GM13976 (cell line): ENCODE results near the gene NID2.

Experiments
- DNase-seq: peaks from one replicate; pipeline ENCODE4 v3.0.0; 2012; ENCODE audit warnings: low spot score
- in situ Hi-C: fragments of 300-500 bp; cut with MboI; formaldehyde crosslinking; loops from one replicate; pipeline ENCODE4 v1.12.0; 2022; ENCODE audit warnings: low sequenced_read_pairs, mixed read lengths, inconsistent platforms; ENCODE audit not compliant: unreplicated experiment
- TF ChIP-seq, protein P1 (sequence below): IDR thresholded peaks from 2 replicates; pipeline ENCODE4 v1.5.1; 2012; ENCODE audit warnings: borderline replicate concordance, mild to moderate bottlenecking; ENCODE audit not compliant: insufficient read depth; ENCODE audit errors: extremely low read depth, missing control alignments, control extremely low read depth

Gene NID2

DNA sequence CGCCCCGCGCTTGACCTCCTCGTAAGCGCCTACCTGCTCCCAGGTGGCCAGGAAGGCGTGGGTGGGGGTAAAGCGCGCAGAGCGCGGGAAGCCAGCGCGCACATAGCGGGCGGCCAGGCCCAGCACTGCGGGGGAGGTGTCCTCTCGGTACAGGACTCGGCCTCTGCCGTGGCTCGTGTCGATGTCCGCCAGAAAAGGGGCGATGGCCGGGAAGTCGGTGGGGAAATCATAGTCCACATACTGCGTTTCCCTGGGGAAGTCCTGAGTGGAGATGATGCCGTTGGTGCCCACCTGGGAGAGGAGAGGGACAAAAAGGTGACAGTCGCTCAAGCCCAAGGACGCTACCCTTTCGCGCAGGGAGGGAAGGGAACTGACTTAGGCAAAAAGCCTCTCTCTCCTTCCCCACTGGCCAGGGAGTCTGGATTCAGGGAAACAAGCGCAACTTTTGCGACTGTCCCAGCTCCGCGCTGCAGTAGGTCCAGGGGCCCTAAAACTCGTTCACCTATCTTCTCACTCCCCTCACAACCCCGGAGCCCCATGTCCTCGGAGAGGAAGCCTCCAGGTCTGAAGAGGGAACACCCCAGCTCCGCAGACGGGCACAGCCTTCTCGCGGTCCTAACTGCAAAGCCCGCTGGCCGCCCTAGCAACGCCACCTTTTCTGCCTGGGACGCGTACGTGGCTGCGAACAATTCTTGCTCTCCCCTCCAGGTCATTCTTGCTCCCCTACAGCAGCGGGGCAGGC lies 815 bp downstream of the NID2 start:
- DNase-seq = peak; percentile 49
- in situ Hi-C loops = no loop called here
- TF ChIP-seq, protein P1, sequence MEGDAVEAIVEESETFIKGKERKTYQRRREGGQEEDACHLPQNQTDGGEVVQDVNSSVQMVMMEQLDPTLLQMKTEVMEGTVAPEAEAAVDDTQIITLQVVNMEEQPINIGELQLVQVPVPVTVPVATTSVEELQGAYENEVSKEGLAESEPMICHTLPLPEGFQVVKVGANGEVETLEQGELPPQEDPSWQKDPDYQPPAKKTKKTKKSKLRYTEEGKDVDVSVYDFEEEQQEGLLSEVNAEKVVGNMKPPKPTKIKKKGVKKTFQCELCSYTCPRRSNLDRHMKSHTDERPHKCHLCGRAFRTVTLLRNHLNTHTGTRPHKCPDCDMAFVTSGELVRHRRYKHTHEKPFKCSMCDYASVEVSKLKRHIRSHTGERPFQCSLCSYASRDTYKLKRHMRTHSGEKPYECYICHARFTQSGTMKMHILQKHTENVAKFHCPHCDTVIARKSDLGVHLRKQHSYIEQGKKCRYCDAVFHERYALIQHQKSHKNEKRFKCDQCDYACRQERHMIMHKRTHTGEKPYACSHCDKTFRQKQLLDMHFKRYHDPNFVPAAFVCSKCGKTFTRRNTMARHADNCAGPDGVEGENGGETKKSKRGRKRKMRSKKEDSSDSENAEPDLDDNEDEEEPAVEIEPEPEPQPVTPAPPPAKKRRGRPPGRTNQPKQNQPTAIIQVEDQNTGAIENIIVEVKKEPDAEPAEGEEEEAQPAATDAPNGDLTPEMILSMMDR = no peak

DNA sequence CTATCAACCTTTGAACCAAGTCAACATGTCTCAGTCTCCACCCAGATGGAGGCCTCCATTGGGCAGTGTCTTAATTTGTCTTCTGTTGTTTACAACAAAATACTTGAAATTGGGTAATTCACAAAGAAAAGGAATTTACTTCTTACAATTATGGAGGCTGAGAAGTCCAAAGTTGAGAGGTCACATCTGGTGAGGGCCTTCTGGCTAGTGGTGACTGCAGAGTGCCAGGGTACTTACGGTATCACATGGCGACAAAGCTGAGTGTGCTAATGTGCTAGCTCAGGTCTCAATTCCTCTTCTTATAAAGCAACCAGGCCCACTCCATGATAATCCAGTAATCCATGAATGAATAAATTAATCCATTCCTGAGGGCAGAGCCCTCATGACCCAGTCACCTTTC lies 4.7 kb downstream of the NID2 start:
- no peak for DNase-seq
- in situ Hi-C loops = no loop called here
- TF ChIP-seq, protein P1 = no peak

DNA sequence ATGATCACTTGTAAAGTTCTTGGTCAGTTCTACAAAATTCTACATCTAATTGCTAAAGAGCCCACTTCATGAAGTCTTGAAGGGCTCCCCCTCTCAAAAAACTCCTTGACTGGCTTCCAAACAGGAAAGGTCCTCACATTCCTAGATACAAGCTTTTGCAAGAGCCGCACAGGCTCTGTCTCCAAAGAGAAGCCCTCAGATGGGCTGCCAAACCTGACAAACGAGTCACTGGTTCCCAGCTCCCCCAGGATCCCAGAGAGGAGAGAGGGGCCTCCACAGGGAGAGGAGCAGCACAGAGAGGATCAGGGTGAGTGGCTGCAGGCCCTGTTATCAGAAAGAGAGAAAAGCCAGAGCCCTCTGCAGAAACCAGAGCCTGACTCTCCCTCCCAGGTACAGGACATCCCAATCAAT lies 5.8 kb downstream of the NID2 start:
- TF ChIP-seq, protein P1 = no peak
- in situ Hi-C loops = no loop called here
- DNase-seq = no peak

DNA sequence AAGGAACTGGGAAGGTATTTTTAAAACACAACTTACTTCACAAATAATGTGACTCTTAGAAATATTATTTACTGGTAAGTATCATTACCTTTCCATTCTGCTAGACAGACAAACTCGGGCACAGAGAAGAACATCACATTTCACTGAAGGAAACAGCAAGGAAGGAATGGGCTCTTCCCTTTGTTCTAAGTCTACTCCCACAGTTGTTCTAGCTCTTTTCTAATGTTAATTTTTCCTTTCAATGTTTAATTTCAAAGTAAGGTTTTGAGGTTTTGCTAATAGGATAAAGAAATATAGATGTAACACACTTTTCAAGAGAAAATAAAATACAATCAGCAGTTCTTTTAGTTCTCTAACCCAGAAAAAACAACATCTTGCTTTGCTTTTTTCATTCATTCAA lies 7.0 kb downstream of the NID2 start:
- in situ Hi-C loops = no loop called here
- TF ChIP-seq, protein P1 = no peak
- DNase-seq = no peak

DNA sequence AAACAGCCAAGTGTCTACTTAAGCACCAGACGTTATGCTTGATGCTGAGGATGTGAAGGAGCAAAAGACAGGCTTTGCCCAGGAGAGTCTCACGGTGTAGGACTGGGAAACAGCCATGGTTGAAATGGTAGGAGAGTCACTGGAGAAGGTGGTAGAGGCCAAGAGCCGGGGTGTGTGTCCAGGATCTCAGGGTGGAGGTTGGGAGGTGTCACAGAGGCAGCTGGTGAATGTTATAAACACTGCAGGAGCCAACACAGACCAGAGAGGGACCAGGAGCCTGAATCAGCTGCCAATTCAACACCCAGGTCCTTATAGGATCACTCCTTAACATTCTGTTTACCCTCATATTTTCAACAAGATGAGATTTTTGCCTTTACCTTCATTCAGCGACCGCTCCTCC lies 7.5 kb downstream of the NID2 start:
- in situ Hi-C loops = no loop called here
- DNase-seq = no peak
- TF ChIP-seq, protein P1 = no peak

DNA sequence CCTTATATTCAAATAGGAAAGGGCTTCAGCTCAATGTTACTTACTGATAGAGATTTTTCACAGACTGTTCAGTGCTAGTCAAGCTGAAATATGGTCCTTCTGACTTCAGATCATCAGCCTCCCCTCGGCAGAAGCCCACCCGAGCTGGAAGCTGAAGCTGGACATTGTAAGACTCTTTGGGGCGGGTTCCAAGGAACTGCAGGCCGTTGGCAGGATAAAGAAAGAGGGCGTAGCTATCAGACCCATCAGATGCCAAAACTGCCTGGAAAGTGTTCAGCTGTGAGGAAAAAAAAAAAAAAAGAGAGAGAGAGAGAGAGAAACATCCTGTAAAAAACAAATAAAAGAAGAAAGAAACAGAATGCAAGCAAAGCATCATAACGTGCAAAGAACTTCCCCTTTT lies 8.8 kb downstream of the NID2 start:
- DNase-seq = no peak
- TF ChIP-seq, protein P1 = no peak
- in situ Hi-C loops = no loop called here
